K562 (cell line): Measurements from ENCODE around the gene WDHD1.

ENCODE experiments used
- HDAC6 ChIP-seq: IDR thresholded peaks from 2 replicates; pipeline ENCODE4 v1.6.1; 2012; ENCODE audit warnings: low read depth, mild to moderate bottlenecking, control low read depth, inconsistent platforms, low read length, moderate library complexity
- KAT7 ChIP-seq: sonication (generic); formaldehyde crosslinking; IDR thresholded peaks from 2 replicates; pipeline ENCODE4 v1.8.0; 2022; ENCODE audit warnings: missing genetic modification reagents, mild to moderate bottlenecking, borderline replicate concordance
- NR1H2 ChIP-seq: sonication (generic); formaldehyde crosslinking; IDR thresholded peaks from 2 replicates; pipeline ENCODE4 v1.4.0; 2020; ENCODE audit warnings: mild to moderate bottlenecking, missing genetic modification reagents
- NRF1 ChIP-seq, 2 experiments: fragments of 450-650 bp; IDR thresholded peaks in 1 of 2; conservative IDR thresholded peaks in 1 of 2; 2 replicates each; pipeline ENCODE4 v1.6.1; 2014; ENCODE audit warnings: mild to moderate bottlenecking in 2 of 2
- POLR2AphosphoS5 ChIP-seq: IDR thresholded peaks from 2 replicates; pipeline ENCODE4 v1.6.1; 2011; ENCODE audit warnings: mild to moderate bottlenecking, low read depth, low read length, moderate library complexity; ENCODE audit not compliant: control insufficient read depth, insufficient read depth
- SREBF2 ChIP-seq: sonication (generic); formaldehyde crosslinking; IDR thresholded peaks from 2 replicates; pipeline ENCODE4 v1.4.0; 2020; ENCODE audit warnings: mild to moderate bottlenecking, missing genetic modification reagents
- ZNF263 ChIP-seq: sonication (generic); formaldehyde crosslinking; IDR thresholded peaks from 2 replicates; pipeline ENCODE4 v1.8.0; 2022; ENCODE audit warnings: mild to moderate bottlenecking, missing genetic modification reagents, borderline replicate concordance
- ZNF384 ChIP-seq: IDR thresholded peaks from 2 replicates; pipeline ENCODE4 v1.6.1; 2012; ENCODE audit warnings: low read depth, low read length, improper control_type of control experiment
- ZNF785 ChIP-seq: fragments of 250-450 bp; sonication (Bioruptor Pico); IDR thresholded peaks from 2 replicates; pipeline ENCODE4 v1.4.0; 2020; ENCODE audit warnings: mild to moderate bottlenecking
- TF ChIP-seq, protein P1 (sequence below), 2 experiments: IDR thresholded peaks in 1 of 2; conservative IDR thresholded peaks in 1 of 2; 2 replicates each; pipeline ENCODE4 v1.6.1; 2016; ENCODE audit warnings: low read depth in 2 of 2, mild to moderate bottlenecking in 1 of 2, missing compliant biosample characterization in 1 of 2, missing genetic modification characterization in 1 of 2, moderate library complexity in 1 of 2
- TF ChIP-seq, protein P2 (sequence below), 2 experiments: fragments of 450-650 bp in 1 of 2; sonication (generic) in 1 of 2; formaldehyde crosslinking; conservative IDR thresholded peaks; 2 replicates each; pipeline versions ENCODE4 v1.4.0 to v1.8.1; 2020 to 2022; ENCODE audit warnings: mild to moderate bottlenecking in 1 of 2, missing genetic modification reagents in 1 of 2
- TF ChIP-seq, protein P3 (sequence below), 3 experiments: IDR thresholded peaks in 2 of 3; conservative IDR thresholded peaks in 1 of 3; 2 replicates each; pipeline ENCODE4 v1.5.1; 2011 to 2012; ENCODE audit warnings: low read length in 3 of 3, mild to moderate bottlenecking in 3 of 3, control low read depth in 2 of 3, improper control_type of control experiment in 1 of 3, inconsistent platforms in 1 of 3, low read depth in 1 of 3, mixed read lengths in 1 of 3, moderate library complexity in 1 of 3; ENCODE audit not compliant: insufficient read depth in 2 of 3
- TF ChIP-seq, protein P4 (sequence below): sonication (generic); formaldehyde crosslinking; IDR thresholded peaks from 2 replicates; pipeline ENCODE4 v1.8.0; 2022; ENCODE audit warnings: mild to moderate bottlenecking, low read depth, missing genetic modification reagents
- TF ChIP-seq, protein P5 (sequence below), 2 experiments: fragments of 450-650 bp in 1 of 2; sonication (generic) in 1 of 2; formaldehyde crosslinking in 1 of 2; IDR thresholded peaks; 2 replicates each; pipeline versions ENCODE4 v1.7.1 to v1.9.0; 2016 to 2022; ENCODE audit warnings: inconsistent platforms in 1 of 2, mild to moderate bottlenecking in 1 of 2, missing genetic modification reagents in 1 of 2

DNA sequence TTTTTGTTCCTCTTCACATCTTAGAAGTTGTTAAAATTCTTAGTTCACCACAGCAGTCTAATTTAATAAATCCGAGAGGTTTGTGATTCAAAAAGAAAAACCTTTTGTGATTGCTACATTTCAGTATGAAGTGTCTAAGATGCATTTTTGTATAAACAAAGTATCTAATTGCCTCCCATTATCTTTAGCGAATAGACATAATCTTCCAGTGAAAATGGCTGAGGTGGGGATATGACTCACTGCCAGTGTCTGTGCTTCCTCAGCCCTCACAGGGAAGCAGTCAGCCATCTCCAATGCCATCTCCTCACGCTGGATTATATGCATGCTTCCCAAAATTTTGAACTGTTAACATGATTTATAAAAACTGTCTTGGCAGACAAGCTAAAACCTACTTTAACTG, 131.9 kb downstream of the WDHD1 start:
- TF ChIP-seq HDAC6 (no peak), NRF1 (conservative IDR thresholded peaks at IDR 0.05 in 1 of 2, IDR thresholded peaks at IDR 0.05 in 1 of 2) (no peak), POLR2AphosphoS5 (no peak), ZNF263 (CRISPR knock-in tag) (no peak), KAT7 (CRISPR knock-in tag) (no peak), ZNF384 (no peak), SREBF2 (no peak), ZNF785 (CRISPR knock-in tag) (no peak), NR1H2 (CRISPR knock-in tag) (no peak)
- TF ChIP-seq, protein P1, sequence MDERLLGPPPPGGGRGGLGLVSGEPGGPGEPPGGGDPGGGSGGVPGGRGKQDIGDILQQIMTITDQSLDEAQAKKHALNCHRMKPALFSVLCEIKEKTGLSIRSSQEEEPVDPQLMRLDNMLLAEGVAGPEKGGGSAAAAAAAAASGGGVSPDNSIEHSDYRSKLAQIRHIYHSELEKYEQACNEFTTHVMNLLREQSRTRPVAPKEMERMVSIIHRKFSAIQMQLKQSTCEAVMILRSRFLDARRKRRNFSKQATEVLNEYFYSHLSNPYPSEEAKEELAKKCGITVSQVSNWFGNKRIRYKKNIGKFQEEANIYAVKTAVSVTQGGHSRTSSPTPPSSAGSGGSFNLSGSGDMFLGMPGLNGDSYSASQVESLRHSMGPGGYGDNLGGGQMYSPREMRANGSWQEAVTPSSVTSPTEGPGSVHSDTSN (CRISPR knock-in tag; IDR thresholded peaks at IDR 0.05; ENCODE audit: low read depth): no peak
- TF ChIP-seq, protein P1 (tag; conservative IDR thresholded peaks at IDR 0.05; ENCODE audit: low read depth): no peak
- TF ChIP-seq, protein P2, sequence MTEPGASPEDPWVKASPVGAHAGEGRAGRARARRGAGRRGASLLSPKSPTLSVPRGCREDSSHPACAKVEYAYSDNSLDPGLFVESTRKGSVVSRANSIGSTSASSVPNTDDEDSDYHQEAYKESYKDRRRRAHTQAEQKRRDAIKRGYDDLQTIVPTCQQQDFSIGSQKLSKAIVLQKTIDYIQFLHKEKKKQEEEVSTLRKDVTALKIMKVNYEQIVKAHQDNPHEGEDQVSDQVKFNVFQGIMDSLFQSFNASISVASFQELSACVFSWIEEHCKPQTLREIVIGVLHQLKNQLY (CRISPR knock-in tag; conservative IDR thresholded peaks at IDR 0.05): no peak
- TF ChIP-seq, protein P3, sequence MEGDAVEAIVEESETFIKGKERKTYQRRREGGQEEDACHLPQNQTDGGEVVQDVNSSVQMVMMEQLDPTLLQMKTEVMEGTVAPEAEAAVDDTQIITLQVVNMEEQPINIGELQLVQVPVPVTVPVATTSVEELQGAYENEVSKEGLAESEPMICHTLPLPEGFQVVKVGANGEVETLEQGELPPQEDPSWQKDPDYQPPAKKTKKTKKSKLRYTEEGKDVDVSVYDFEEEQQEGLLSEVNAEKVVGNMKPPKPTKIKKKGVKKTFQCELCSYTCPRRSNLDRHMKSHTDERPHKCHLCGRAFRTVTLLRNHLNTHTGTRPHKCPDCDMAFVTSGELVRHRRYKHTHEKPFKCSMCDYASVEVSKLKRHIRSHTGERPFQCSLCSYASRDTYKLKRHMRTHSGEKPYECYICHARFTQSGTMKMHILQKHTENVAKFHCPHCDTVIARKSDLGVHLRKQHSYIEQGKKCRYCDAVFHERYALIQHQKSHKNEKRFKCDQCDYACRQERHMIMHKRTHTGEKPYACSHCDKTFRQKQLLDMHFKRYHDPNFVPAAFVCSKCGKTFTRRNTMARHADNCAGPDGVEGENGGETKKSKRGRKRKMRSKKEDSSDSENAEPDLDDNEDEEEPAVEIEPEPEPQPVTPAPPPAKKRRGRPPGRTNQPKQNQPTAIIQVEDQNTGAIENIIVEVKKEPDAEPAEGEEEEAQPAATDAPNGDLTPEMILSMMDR (IDR thresholded peaks at IDR 0.05 in 2 of 3, conservative IDR thresholded peaks at IDR 0.05 in 1 of 3; ENCODE audit: insufficient read depth in 2 of 3, low read depth in 1 of 3, low read length in 3 of 3): no peak
- TF ChIP-seq, protein P4, sequence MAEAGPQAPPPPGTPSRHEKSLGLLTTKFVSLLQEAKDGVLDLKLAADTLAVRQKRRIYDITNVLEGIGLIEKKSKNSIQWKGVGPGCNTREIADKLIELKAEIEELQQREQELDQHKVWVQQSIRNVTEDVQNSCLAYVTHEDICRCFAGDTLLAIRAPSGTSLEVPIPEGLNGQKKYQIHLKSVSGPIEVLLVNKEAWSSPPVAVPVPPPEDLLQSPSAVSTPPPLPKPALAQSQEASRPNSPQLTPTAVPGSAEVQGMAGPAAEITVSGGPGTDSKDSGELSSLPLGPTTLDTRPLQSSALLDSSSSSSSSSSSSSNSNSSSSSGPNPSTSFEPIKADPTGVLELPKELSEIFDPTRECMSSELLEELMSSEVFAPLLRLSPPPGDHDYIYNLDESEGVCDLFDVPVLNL (CRISPR knock-in tag): no peak
- TF ChIP-seq, protein P5, sequence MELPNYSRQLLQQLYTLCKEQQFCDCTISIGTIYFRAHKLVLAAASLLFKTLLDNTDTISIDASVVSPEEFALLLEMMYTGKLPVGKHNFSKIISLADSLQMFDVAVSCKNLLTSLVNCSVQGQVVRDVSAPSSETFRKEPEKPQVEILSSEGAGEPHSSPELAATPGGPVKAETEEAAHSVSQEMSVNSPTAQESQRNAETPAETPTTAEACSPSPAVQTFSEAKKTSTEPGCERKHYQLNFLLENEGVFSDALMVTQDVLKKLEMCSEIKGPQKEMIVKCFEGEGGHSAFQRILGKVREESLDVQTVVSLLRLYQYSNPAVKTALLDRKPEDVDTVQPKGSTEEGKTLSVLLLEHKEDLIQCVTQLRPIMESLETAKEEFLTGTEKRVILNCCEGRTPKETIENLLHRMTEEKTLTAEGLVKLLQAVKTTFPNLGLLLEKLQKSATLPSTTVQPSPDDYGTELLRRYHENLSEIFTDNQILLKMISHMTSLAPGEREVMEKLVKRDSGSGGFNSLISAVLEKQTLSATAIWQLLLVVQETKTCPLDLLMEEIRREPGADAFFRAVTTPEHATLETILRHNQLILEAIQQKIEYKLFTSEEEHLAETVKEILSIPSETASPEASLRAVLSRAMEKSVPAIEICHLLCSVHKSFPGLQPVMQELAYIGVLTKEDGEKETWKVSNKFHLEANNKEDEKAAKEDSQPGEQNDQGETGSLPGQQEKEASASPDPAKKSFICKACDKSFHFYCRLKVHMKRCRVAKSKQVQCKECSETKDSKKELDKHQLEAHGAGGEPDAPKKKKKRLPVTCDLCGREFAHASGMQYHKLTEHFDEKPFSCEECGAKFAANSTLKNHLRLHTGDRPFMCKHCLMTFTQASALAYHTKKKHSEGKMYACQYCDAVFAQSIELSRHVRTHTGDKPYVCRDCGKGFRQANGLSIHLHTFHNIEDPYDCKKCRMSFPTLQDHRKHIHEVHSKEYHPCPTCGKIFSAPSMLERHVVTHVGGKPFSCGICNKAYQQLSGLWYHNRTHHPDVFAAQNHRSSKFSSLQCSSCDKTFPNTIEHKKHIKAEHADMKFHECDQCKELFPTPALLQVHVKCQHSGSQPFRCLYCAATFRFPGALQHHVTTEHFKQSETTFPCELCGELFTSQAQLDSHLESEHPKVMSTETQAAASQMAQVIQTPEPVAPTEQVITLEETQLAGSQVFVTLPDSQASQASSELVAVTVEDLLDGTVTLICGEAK (IDR thresholded peaks at IDR 0.05): no peak
- TF ChIP-seq, protein P5 (CRISPR knock-in tag; IDR thresholded peaks at IDR 0.05): no peak
